Measurements from ENCODE around the gene PKN1.

DNA sequence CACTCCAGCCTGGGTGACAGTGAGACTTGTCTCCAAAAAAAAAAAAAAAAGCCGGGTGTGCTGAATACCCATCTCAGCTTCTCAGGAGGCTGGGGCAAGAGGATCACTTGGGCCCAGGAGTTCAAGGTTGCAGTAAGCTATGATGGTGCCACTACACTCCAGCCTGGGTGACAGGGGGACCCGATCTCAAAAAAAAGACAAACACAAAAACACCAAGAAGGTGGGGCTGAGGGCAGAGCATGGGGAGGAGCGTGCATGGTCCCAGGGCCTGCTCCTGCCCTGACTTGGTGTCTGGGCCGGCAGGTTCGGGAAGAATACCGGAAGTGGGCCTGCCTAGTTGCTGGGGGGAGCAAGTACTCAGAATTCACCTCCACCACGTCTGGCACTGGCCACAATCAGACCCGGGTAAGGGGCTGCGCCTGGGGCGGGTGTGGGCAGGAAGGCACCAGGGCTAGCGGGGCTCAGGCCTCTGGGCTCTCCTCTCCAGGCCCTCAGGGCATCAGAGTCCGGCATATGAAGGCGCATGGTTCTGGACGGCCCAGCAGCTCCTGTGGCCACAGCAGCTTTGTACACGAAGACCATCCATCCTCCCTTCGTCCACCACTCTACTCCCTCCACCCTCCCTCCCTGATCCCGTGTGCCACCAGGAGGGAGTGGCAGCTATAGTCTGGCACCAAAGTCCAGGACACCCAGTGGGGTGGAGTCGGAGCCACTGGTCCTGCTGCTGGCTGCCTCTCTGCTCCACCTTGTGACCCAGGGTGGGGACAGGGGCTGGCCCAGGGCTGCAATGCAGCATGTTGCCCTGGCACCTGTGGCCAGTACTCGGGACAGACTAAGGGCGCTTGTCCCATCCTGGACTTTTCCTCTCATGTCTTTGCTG, 25.3 kb upstream of the PKN1 start:
- TF ChIP-seq MXI1 (IDR thresholded peaks at IDR 0.05; ENCODE audit: borderline replicate concordance, low read depth, low read length) (no peak), FOS (IDR thresholded peaks at IDR 0.05; ENCODE audit: low read depth, low read length) (no peak), RFX5 (IDR thresholded peaks at IDR 0.05; ENCODE audit: low read depth, low read length) (no peak), POLR2A (IDR thresholded peaks at IDR 0.05; ENCODE audit: low read depth, low read length) (no peak), USF2 (IDR thresholded peaks at IDR 0.05; ENCODE audit: low read depth, low read length) (no peak), CEBPB (IDR thresholded peaks at IDR 0.05; ENCODE audit: low read depth, low read length) (no peak), BHLHE40 (IDR thresholded peaks at IDR 0.05; ENCODE audit: low read depth, low read length) (no peak), MAFK (IDR thresholded peaks at IDR 0.05; ENCODE audit: low read depth, low read length) (no peak), SMC3 (IDR thresholded peaks at IDR 0.05; ENCODE audit: low read depth, low read length) (no peak)
- TF ChIP-seq, protein P1, sequence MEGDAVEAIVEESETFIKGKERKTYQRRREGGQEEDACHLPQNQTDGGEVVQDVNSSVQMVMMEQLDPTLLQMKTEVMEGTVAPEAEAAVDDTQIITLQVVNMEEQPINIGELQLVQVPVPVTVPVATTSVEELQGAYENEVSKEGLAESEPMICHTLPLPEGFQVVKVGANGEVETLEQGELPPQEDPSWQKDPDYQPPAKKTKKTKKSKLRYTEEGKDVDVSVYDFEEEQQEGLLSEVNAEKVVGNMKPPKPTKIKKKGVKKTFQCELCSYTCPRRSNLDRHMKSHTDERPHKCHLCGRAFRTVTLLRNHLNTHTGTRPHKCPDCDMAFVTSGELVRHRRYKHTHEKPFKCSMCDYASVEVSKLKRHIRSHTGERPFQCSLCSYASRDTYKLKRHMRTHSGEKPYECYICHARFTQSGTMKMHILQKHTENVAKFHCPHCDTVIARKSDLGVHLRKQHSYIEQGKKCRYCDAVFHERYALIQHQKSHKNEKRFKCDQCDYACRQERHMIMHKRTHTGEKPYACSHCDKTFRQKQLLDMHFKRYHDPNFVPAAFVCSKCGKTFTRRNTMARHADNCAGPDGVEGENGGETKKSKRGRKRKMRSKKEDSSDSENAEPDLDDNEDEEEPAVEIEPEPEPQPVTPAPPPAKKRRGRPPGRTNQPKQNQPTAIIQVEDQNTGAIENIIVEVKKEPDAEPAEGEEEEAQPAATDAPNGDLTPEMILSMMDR (conservative IDR thresholded peaks at IDR 0.05; ENCODE audit: low read depth, low read length): no peak

Measured in IMR-90 (cell line).